Kidney epithelial cell (primary cell): Measurements from ENCODE around the gene STK17B. TPM values are rescaled to one million over a fixed set of nuclear protein-coding genes. Genes with fewer than 3 reads are reported as not detected.

Source experiments
- DNase-seq: peaks from one replicate; pipeline ENCODE4 v3.0.0-alpha.2; 2010; ENCODE audit warnings: low read depth
- H3K27me3 ChIP-seq: 2 replicates; pipeline ENCODE4 v1.6.0; 2011; ENCODE audit warnings: low read length; ENCODE audit not compliant: control insufficient read depth, insufficient read depth
- H3K36me3 ChIP-seq: 2 replicates; pipeline ENCODE4 v1.5.1; 2011; ENCODE audit warnings: low read length; ENCODE audit not compliant: control insufficient read depth, insufficient read depth
- H3K4me3 ChIP-seq: 2 replicates; pipeline ENCODE4 v1.5.1; 2011; ENCODE audit warnings: low read depth, mild to moderate bottlenecking, control low read depth, low read length
- total RNA-seq: library from RNA; depleted of rRNA; stranded (reverse); fragments of >200 nt; gene quantifications from 2 replicates; pipeline ENCODE4 v1.2.3, GENCODE V29; 2015
- TF ChIP-seq, protein P1 (sequence below): IDR thresholded peaks from 2 replicates; pipeline ENCODE4 v1.5.1; 2011; ENCODE audit warnings: mild to moderate bottlenecking, moderate library complexity, low read length, control low read depth, inconsistent platforms; ENCODE audit not compliant: insufficient read depth, poor library complexity, severe bottlenecking

The STK17B gene
- total RNA-seq, 1 donor from 2014 or later, result 8.2 TPM

- no peak overlapping the region for H3K4me3 ChIP-seq
- no peaks in the 10 kb centered on the region for H3K36me3 ChIP-seq
- no peaks in the 10 kb centered on the region for H3K27me3 ChIP-seq
- TF ChIP-seq, protein P1, sequence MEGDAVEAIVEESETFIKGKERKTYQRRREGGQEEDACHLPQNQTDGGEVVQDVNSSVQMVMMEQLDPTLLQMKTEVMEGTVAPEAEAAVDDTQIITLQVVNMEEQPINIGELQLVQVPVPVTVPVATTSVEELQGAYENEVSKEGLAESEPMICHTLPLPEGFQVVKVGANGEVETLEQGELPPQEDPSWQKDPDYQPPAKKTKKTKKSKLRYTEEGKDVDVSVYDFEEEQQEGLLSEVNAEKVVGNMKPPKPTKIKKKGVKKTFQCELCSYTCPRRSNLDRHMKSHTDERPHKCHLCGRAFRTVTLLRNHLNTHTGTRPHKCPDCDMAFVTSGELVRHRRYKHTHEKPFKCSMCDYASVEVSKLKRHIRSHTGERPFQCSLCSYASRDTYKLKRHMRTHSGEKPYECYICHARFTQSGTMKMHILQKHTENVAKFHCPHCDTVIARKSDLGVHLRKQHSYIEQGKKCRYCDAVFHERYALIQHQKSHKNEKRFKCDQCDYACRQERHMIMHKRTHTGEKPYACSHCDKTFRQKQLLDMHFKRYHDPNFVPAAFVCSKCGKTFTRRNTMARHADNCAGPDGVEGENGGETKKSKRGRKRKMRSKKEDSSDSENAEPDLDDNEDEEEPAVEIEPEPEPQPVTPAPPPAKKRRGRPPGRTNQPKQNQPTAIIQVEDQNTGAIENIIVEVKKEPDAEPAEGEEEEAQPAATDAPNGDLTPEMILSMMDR, result no peak
- DNase-seq, result no peak
These were observed 11.7 kb upstream of the STK17B start for GRCh38 chr2:196183172-196183473.

DNA sequence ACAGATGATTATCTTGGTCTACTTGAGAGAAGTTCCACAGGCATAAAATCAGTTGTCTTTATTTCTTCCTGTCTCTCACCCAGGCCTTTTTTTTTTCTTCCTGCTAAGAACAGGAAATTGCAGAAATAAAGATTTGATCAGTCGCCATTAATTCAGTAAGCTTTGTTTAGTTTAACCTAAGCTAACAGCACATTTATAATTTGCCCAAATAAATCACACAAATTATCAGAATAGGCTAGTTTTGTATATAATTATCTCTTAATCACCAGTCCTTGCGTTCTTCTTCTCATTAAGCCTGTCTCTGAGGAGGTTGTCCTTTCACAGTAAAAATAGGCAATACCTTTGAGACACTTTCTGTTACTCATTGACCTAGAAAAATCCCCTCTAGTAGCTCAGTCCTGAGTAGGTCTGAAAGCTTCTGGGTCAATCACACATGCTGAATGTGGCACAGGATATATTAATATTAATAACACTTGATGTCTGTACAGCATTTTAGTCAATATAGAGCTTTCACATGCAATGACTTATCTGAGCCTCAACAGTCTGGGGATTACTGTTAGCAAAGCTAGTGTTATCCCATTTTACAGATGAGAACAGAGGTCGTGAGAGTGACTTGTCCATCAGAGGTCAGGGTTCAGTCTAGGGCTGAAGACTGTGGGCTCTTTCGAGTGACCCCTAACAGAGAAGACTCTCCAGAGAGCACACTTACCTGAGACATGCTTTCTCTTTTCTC, 11.2 kb upstream of the STK17B start:
- TF ChIP-seq, protein P1, result no peak
- Histone ChIP-seq H3K4me3 (no peak overlapping the region), H3K36me3 (no peaks in the 10 kb centered on the region), H3K27me3 (no peaks in the 10 kb centered on the region)
- DNase-seq, result no peak

GRCh38 chr2:196181484-196181883, 10.1 kb upstream of the STK17B start:
- Histone ChIP-seq H3K4me3 (no peak overlapping the region), H3K36me3 (no peaks in the 10 kb centered on the region), H3K27me3 (no peaks in the 10 kb centered on the region)
- DNase-seq, result no peak
- TF ChIP-seq, protein P1, result no peak

DNA sequence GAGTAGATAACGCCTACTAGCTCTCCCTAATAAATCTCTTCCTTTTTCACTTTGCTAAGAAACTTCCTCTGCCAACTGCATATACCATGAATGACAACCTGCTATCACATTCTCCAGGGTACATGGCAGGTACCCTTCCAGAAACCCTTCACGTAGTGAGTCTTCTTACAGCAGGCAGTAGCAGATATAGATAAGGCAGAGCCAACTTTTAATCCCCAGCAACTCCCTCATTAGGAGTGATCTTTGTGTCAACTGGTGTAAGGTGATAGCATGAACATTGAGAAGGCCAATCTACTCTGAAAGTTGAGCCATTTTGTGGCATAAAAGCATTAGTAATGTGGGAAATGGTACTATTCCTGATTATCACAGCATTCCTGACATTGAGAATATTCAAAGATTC, 5.7 kb upstream of the STK17B start:
- Histone ChIP-seq H3K27me3 (no peaks in the 10 kb centered on the region), H3K4me3 (no peak overlapping the region), H3K36me3 (no peaks in the 10 kb centered on the region)
- TF ChIP-seq, protein P1, result no peak
- no peak for DNase-seq

DNA sequence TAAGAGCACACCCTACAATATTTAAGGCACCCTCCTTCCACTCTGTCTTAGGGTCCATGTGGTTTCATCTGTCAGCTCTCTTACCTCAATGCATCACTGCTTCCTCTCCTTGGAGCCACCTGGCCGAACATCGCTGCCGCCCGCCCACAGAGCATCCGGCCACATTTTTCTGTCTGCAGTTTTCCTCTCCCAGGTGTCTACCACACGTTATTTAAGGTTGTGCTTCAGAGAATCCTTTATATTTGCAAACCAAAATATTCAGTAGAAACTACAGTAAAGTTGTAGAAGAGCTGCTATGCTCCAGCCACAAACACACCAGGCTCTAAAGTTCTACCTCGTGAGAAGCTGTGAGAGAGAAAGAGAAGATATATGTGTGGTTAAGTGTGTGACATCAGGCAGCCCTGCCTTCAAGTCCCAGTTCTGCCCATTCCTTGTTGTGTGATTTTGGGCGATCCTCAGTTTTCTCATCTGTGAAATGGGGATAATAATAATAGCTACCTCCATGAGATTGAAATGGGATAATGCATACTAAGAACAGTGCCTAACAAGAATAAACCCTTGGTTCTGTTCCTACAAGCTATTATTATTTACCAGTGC, 4.9 kb upstream of the STK17B start:
- H3K36me3 ChIP-seq, result no peaks in the 10 kb centered on the region
- no peak for DNase-seq
- no peak overlapping the region for H3K4me3 ChIP-seq
- TF ChIP-seq, protein P1, result no peak
- H3K27me3 ChIP-seq, result no peaks in the 10 kb centered on the region

DNA sequence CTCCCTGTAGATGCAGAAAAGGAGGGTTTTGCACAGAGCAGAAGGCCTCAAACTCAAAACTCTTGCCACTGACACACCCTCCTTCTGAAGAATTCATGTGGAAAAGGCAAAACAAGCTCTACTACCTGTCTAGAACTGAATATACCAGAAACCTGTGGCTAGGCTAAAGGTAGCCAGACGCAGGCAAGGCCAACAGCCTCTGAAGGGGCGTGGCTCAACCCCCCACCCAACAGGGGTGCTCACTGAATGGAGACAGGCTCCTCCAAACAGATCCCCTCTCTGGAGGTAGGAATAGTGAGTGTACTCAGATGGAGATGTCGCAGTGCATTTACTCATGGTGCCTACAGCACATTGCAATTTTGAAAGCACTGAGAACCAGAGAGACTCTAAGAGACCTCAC, 3.0 kb upstream of the STK17B start:
- TF ChIP-seq, protein P1, result no peak

More for the DNA sequence above, 3.0 kb upstream of the STK17B start:
- DNase-seq, result no peak
- H3K36me3 ChIP-seq, result no peaks in the 10 kb centered on the region
- H3K4me3 ChIP-seq, result no peak overlapping the region
- H3K27me3 ChIP-seq, result no peaks in the 10 kb centered on the region
